ENCODE measurements around the gene LPXN.

LPXN gene

GRCh38 chr11:58485961-58486360 lies 89.7 kb downstream of the LPXN start:
- H3K36me3 ChIP-seq: no peaks in the 10 kb centered on the region
- H3K9ac ChIP-seq: no peak overlapping the region
- no peaks in the 10 kb centered on the region for H3K4me1 ChIP-seq
- no peaks in the 10 kb centered on the region for H4K20me1 ChIP-seq
- no peak for TF ChIP-seq Cebpa-rat (IDR thresholded peaks at IDR 0.05)
- H3K27ac ChIP-seq: no peak overlapping the region
- no peak overlapping the region for H3K4me3 ChIP-seq
- no peaks in the 10 kb centered on the region for H3K27me3 ChIP-seq
- no peak overlapping the region for H3K4me2 ChIP-seq
- H3K9me3 ChIP-seq: no peaks in the 10 kb centered on the region
